SJSA1 (cell line): ENCODE results near the gene RNF207. TPM values are rescaled to one million over a fixed set of nuclear protein-coding genes. Genes with fewer than 3 reads are reported as not detected.

Experiments
- DNase-seq, 2 experiments: peaks; one replicate each; pipeline ENCODE4 v3.0.0-alpha.2; 2015 to 2020; ENCODE audit warnings: low spot score in 2 of 2, low read depth in 1 of 2
- H3K27ac ChIP-seq: fragments of 250-450 bp; sonication (Bioruptor Pico); 2 replicates; pipeline ENCODE4 v1.5.1; 2020; ENCODE audit warnings: mild to moderate bottlenecking, moderate library complexity
- H3K27me3 ChIP-seq: fragments of 250-450 bp; sonication (Bioruptor Pico); replicated peaks from 2 replicates; pipeline ENCODE4 v1.5.1; 2020; ENCODE audit warnings: mild to moderate bottlenecking, moderate library complexity
- H3K36me3 ChIP-seq: fragments of 250-450 bp; sonication (Bioruptor Pico); 2 replicates; pipeline ENCODE4 v1.5.1; 2020; ENCODE audit warnings: mild to moderate bottlenecking
- H3K4me1 ChIP-seq: fragments of 250-450 bp; sonication (Bioruptor Pico); replicated peaks from 2 replicates; pipeline ENCODE4 v1.6.1; 2021; ENCODE audit warnings: mild to moderate bottlenecking
- H3K4me3 ChIP-seq: fragments of 250-450 bp; sonication (Bioruptor Pico); 2 replicates; pipeline ENCODE4 v1.5.1; 2020; ENCODE audit warnings: mild to moderate bottlenecking
- H3K9me3 ChIP-seq: fragments of 250-450 bp; sonication (Bioruptor Pico); replicated peaks from 2 replicates; pipeline ENCODE4 v1.5.1; 2020; ENCODE audit warnings: mild to moderate bottlenecking
- total RNA-seq: library from RNA; depleted of rRNA; stranded (reverse); fragments of >200 nt; shearing (Covaris generic); gene quantifications from 2 replicates; pipeline ENCODE4 v1.2.3, GENCODE V29; 2014

RNF207 gene
- total RNA-seq, 1 experiment from 2014 or later: 27.3 TPM

GRCh38 chr1:6167391-6168303, 38.3 kb upstream of the RNF207 start:
- no peak overlapping the region for H3K4me3 ChIP-seq
- H3K9me3 ChIP-seq: no peaks in the 10 kb centered on the region
- H3K27ac ChIP-seq: no peak overlapping the region
- peaks cover 8% of the 10 kb centered on the region; the same call in 1 of the 2 replicates for H3K27me3 ChIP-seq
- H3K36me3 ChIP-seq: no peaks in the 10 kb centered on the region
- DNase-seq: no peak
- no peaks in the 10 kb centered on the region for H3K4me1 ChIP-seq

- no peak overlapping the region for H3K4me3 ChIP-seq
- H3K27me3 ChIP-seq: peaks cover 8% of the 10 kb centered on the region; the same call in 1 of the 2 replicates
- no peak for DNase-seq
- H3K4me1 ChIP-seq: no peaks in the 10 kb centered on the region
- no peaks in the 10 kb centered on the region for H3K9me3 ChIP-seq
- H3K27ac ChIP-seq: no peak overlapping the region
- H3K36me3 ChIP-seq: no peaks in the 10 kb centered on the region
Observed at GRCh38 chr1:6168947-6169586, 36.9 kb upstream of the RNF207 start.

- Histone ChIP-seq H3K27me3 (peaks cover 8% of the 10 kb centered on the region; the same call in 1 of the 2 replicates), H3K36me3 (no peaks in the 10 kb centered on the region), H3K4me3 (no peak overlapping the region), H3K9me3 (no peaks in the 10 kb centered on the region), H3K4me1 (no peaks in the 10 kb centered on the region), H3K27ac (no peak overlapping the region)
- no peak for DNase-seq
Observed at GRCh38 chr1:6170116-6170741, 35.7 kb upstream of the RNF207 start.

DNA sequence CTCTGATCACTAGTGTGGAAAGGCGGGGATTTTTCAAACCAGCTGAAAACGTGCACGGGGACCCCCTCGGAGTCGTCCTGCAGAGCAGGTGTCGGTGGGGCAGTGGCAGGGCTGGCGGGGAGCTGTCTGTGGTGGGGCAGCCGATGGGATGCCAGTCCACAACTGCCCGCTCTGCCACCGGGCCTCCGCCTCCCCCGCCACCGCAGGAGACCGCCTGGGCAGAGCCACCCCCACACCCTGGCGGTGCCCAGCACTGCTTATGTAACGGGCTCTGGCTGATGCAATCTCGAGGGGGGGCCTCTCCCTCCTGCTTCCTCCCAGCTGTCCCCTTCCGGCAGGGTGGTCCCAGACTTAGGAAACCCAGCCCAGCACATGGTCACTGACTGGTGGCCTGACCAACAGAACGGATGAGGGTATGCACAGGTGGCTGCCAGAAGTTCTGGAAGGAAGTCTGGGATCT, 35.1 kb upstream of the RNF207 start:
- H3K36me3 ChIP-seq: no peaks in the 10 kb centered on the region
- DNase-seq: peak in 1 of 2 experiments; percentile 44
- no peak overlapping the region for H3K27ac ChIP-seq
- H3K4me3 ChIP-seq: no peak overlapping the region
- no peaks in the 10 kb centered on the region for H3K9me3 ChIP-seq
- peaks cover 8% of the 10 kb centered on the region; the same call in 1 of the 2 replicates for H3K27me3 ChIP-seq
- H3K4me1 ChIP-seq: no peaks in the 10 kb centered on the region

DNA sequence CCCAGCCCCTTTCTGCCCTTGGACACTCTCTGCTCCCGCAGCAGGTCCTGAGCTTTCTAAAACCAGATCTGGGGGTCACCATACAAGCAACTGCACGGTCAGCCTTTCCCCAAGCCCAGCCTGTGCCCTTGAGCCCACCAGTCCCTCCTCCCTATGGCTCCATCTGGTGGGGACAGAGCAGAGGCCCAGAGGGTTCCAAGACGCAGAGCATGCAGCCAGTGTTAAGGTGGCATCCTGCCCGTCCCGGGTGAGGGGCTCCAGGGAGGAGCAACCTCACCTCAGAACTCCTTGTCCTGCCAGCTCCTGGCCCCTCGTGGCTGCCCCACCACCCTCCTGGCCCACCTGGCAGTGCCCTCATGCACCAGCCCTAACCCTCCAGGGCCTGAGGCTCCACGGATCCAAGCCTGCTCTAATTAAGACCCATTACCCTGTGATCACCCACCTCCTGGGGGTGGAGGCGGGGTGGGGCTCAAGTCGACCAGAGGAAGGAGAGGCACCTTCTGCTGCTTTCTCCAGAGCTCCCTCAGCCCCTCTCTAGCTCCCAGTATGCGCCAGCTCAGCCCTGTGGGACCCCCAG, 34.3 kb upstream of the RNF207 start:
- no peaks in the 10 kb centered on the region for H3K4me1 ChIP-seq
- peak in 1 of 2 experiments; percentile 50 for DNase-seq
- no peak overlapping the region for H3K27ac ChIP-seq
- no peaks in the 10 kb centered on the region for H3K9me3 ChIP-seq
- no peak overlapping the region for H3K4me3 ChIP-seq
- H3K36me3 ChIP-seq: no peaks in the 10 kb centered on the region
- peaks cover 8% of the 10 kb centered on the region; the same call in 1 of the 2 replicates for H3K27me3 ChIP-seq

DNA sequence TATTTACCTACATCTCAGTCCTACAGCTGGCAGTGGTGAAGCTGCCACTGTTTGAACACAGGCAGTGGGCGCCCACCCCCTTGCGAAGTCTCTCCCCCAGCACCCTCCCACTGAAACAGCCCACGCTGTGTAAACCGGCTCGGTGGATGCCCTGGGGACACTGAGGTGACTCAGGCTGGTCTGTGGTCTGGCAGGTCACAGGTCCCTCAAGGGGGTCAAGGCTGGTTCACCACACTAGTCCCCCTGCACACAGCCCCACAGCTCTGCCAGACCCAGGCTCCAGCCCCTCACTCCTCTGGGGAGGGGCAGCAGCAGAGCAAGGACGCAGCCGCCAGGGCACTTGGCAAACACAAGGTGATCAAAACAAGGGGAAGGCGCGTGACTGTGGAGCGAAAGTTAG, 33.4 kb upstream of the RNF207 start:
- Histone ChIP-seq H3K4me3 (no peak overlapping the region), H3K27me3 (peaks cover 10% of the 10 kb centered on the region), H3K4me1 (no peaks in the 10 kb centered on the region), H3K36me3 (no peaks in the 10 kb centered on the region), H3K9me3 (no peaks in the 10 kb centered on the region), H3K27ac (no peak overlapping the region)
- peak in 1 of 2 experiments; percentile 41 for DNase-seq

GRCh38 chr1:6174621-6175410, 31.1 kb upstream of the RNF207 start:
- H3K9me3 ChIP-seq: no peaks in the 10 kb centered on the region
- DNase-seq: no peak
- no peak overlapping the region for H3K27ac ChIP-seq
- peaks cover 6% of the 10 kb centered on the region; the same call in 1 of the 2 replicates for H3K4me1 ChIP-seq
- H3K27me3 ChIP-seq: peaks cover 26% of the 10 kb centered on the region
- H3K36me3 ChIP-seq: no peaks in the 10 kb centered on the region
- no peak overlapping the region for H3K4me3 ChIP-seq

DNA sequence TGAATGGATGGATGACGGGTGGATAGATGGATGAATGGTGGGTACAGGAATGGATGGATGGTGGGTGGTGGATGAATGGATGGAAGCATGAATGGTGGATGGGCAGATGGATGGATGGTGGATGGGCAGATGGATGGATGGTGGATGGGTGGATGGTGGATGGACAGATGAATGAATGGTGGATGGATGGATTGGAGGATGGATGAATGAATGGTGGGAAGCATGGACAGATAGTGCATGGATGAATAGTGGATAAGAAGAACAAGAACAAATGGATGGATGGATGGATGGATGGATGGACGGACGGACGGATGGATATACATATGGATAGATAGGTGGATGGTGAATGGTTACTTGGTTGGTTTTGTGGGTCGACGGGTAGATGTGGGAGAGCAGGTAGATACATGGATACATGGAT, 30.5 kb upstream of the RNF207 start:
- no peaks in the 10 kb centered on the region for H3K36me3 ChIP-seq
- peaks cover 29% of the 10 kb centered on the region for H3K27me3 ChIP-seq
- no peak overlapping the region for H3K27ac ChIP-seq
- no peak for DNase-seq
- peaks cover 9% of the 10 kb centered on the region; the same call in 1 of the 2 replicates for H3K4me1 ChIP-seq
- no peaks in the 10 kb centered on the region for H3K9me3 ChIP-seq
- H3K4me3 ChIP-seq: no peak overlapping the region

DNA sequence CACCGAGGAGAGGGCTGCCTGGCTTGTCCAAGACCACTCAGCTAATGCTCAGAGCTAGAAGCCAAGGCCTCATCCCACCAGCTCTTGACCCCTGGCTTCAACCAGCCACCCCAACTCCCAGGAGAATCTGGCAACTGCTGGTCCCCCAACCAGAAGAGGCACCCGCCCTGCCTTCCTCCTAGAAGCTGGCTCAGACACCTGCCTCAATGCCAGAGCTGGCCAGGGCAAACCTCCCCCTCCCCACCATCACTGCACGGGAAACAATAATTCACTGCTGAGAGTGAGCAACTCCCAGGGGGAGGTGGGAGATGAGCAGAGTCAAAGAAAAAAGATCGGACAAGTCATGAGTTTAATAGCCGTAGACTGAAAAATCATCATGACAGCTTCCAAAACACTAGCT, 29.1 kb upstream of the RNF207 start:
- Histone ChIP-seq H3K4me1 (peaks cover 9% of the 10 kb centered on the region; the same call in 1 of the 2 replicates), H3K36me3 (no peaks in the 10 kb centered on the region), H3K4me3 (no peak overlapping the region), H3K9me3 (no peaks in the 10 kb centered on the region), H3K27me3 (peaks cover 30% of the 10 kb centered on the region), H3K27ac (no peak overlapping the region)
- no peak for DNase-seq

- no peaks in the 10 kb centered on the region for H3K9me3 ChIP-seq
- peaks cover 33% of the 10 kb centered on the region for H3K27me3 ChIP-seq
- no peak overlapping the region for H3K27ac ChIP-seq
- no peak overlapping the region for H3K4me3 ChIP-seq
- H3K36me3 ChIP-seq: no peaks in the 10 kb centered on the region
- H3K4me1 ChIP-seq: peaks cover 9% of the 10 kb centered on the region; the same call in 1 of the 2 replicates
- no peak for DNase-seq
Observed at GRCh38 chr1:6177681-6178380, 28.1 kb upstream of the RNF207 start.

DNA sequence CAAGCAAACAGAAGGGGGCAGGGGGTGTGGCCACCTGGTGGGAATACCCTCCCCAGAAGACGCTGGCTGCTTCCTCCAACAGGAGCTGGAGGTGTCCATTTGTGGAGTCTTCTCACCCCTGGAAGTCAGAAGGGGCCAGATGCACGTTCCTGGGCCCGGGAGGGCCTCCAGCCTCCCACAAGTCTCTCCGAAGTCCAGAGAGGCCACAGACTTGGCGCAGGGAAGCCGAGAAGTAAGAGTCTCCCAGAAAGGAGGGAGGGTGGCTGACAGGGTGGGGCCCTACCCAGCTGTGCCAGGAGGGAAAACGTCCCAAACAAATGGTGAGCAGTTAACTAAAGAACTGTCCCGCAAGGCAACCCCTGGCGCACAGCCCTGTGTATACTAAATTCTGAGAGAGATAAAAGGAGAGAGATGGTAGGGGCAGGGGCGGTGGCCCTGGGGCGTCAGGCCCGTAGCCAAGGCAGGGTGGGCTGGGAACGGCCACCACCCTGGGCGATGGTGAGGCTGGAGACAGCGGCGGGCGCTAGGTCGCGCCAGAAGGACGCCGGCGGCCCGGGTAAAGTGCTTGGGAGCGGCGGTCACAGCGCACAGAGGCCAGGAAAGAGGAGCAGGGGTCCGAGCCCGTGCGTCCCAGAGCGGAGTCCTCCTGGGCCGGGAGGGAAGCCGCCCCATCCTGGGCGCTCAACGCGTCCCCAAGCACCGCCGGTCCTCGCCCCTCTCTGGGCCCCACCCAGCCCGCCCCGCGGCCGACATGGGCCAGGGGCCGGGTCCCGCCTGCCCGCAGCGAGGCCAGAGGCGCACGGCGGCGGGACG, 27.0 kb upstream of the RNF207 start:
- H3K27ac ChIP-seq: no peak overlapping the region
- H3K27me3 ChIP-seq: peaks cover 33% of the 10 kb centered on the region
- DNase-seq: no peak
- peaks cover 4% of the 10 kb centered on the region; the same call in 1 of the 2 replicates for H3K36me3 ChIP-seq
- peak overlapping the region; percentile 8; the same call in 1 of the 2 replicates for H3K4me3 ChIP-seq
- H3K9me3 ChIP-seq: no peaks in the 10 kb centered on the region
- H3K4me1 ChIP-seq: peaks cover 9% of the 10 kb centered on the region; the same call in 1 of the 2 replicates
